Mammary epithelial cell (primary cell): ENCODE data around the gene NOSIP.

Source experiments
- CTCF ChIP-seq, 2 donors: IDR thresholded peaks in 1 of 2; conservative IDR thresholded peaks in 1 of 2; 2 replicates each; pipeline ENCODE4 v1.5.1; 2011 to 2012; ENCODE audit warnings: inconsistent platforms in 2 of 2, low read length in 2 of 2, mild to moderate bottlenecking in 2 of 2, control low read depth in 1 of 2, low read depth in 1 of 2; ENCODE audit not compliant: insufficient read depth in 1 of 2; ENCODE audit errors: extremely low read depth in 1 of 2
- EZH2 ChIP-seq: IDR thresholded peaks from 2 replicates; pipeline ENCODE4 v1.6.1; 2012; ENCODE audit warnings: low read length, inconsistent platforms, borderline replicate concordance

GRCh38 chr19:49616945-49617344 is 36.6 kb upstream of the NOSIP start:
- TF ChIP-seq CTCF (conservative IDR thresholded peaks at IDR 0.05 in 1 of 2, IDR thresholded peaks at IDR 0.05 in 1 of 2; ENCODE audit: extremely low read depth in 1 of 2, insufficient read depth in 1 of 2, low read depth in 1 of 2, low read length in 2 of 2) (no peak), EZH2 (no peak)
